Fibroblast of lung (primary cell): Measurements from ENCODE around the gene AP1S3. TPM values are rescaled to one million over a fixed set of nuclear protein-coding genes. Genes with fewer than 3 reads are reported as not detected.

ENCODE experiments used
- DNase-seq, 2 donors: peaks; one replicate each; pipeline versions ENCODE4 v3.0.0 to v3.0.0-alpha.2; 2010; ENCODE audit warnings: low read depth in 2 of 2
- H2AFZ ChIP-seq: 2 replicates; pipeline ENCODE4 v1.5.1; 2012; ENCODE audit warnings: low read length, control low read depth, inconsistent platforms
- H3K27ac ChIP-seq: 2 replicates; pipeline ENCODE4 v1.5.1; 2011; ENCODE audit warnings: low read length, control low read depth; ENCODE audit not compliant: insufficient read depth
- H3K27me3 ChIP-seq: 2 replicates; pipeline ENCODE4 v1.5.1; 2011; ENCODE audit warnings: mild to moderate bottlenecking, low read length; ENCODE audit not compliant: control insufficient read depth, insufficient read depth
- H3K36me3 ChIP-seq: 2 replicates; pipeline ENCODE4 v1.5.1; 2011; ENCODE audit warnings: low read length; ENCODE audit not compliant: control insufficient read depth, insufficient read depth
- H3K4me1 ChIP-seq: 2 replicates; pipeline ENCODE4 v1.5.1; 2011; ENCODE audit warnings: low read length; ENCODE audit not compliant: control insufficient read depth, insufficient read depth; ENCODE audit errors: extremely low read depth
- H3K4me2 ChIP-seq: 2 replicates; pipeline ENCODE4 v1.5.1; 2011; ENCODE audit warnings: low read length, control low read depth; ENCODE audit not compliant: insufficient read depth; ENCODE audit errors: extremely low read depth
- H3K4me3 ChIP-seq, 4 experiments: fragments of 200-600 bp in 1 of 4; sonication (generic) in 1 of 4; replicated peaks in 1 of 4; 2 replicates each; pipeline ENCODE4 v1.5.1; 2011 to 2016; ENCODE audit warnings: low read length in 4 of 4, low read depth in 3 of 4, mild to moderate bottlenecking in 3 of 4, control low read depth in 2 of 4, inconsistent platforms in 1 of 4, mixed read lengths in 1 of 4; ENCODE audit not compliant: insufficient read depth in 1 of 4; ENCODE audit errors: control extremely low read depth in 1 of 4
- H3K79me2 ChIP-seq: 2 replicates; pipeline ENCODE4 v1.5.1; 2012; ENCODE audit warnings: mild to moderate bottlenecking, low read length, inconsistent platforms; ENCODE audit not compliant: control insufficient read depth, insufficient read depth
- H3K9ac ChIP-seq: 2 replicates; pipeline ENCODE4 v1.5.1; 2011; ENCODE audit warnings: mild to moderate bottlenecking, low read length, control low read depth; ENCODE audit not compliant: insufficient read depth
- H3K9me3 ChIP-seq: 2 replicates; pipeline ENCODE4 v1.5.1; 2012; ENCODE audit warnings: low read depth, low read length; ENCODE audit not compliant: control insufficient read depth, insufficient read depth
- H4K20me1 ChIP-seq: 2 replicates; pipeline ENCODE4 v1.5.1; 2011; ENCODE audit warnings: low read length; ENCODE audit not compliant: control insufficient read depth, insufficient read depth; ENCODE audit errors: extremely low read depth
- CTCF ChIP-seq, 2 donors: IDR thresholded peaks in 1 of 2; conservative IDR thresholded peaks in 1 of 2; 1 replicate in 1 of 2; 2 replicates in 1 of 2; pipeline ENCODE4 v1.5.1; 2011 to 2012; ENCODE audit warnings: low read length in 2 of 2, control low read depth in 1 of 2, inconsistent platforms in 1 of 2, low read depth in 1 of 2, mild to moderate bottlenecking in 1 of 2
- EZH2 ChIP-seq: IDR thresholded peaks from 2 replicates; pipeline ENCODE4 v1.5.1; 2012; ENCODE audit warnings: low read length, control low read depth, mild to moderate bottlenecking; ENCODE audit errors: missing control alignments
- polyA plus RNA-seq, 2 donors: library from polyadenylated mRNA; depleted of rRNA in 1 of 2; stranded (reverse) in 1 of 2; unstranded in 1 of 2; fragments of >200 nt; gene quantifications; 2 replicates each; pipeline ENCODE4 v1.2.1, GENCODE V29; 2011 to 2012; ENCODE audit warnings: missing spikeins in 1 of 2
- total RNA-seq: library from RNA; depleted of rRNA; stranded (reverse); fragments of >200 nt; gene quantifications from 2 replicates; pipeline ENCODE4 v1.2.1, GENCODE V29; 2014

The AP1S3 gene
- total and polyA plus RNA-seq, 2 donors (not counting 1 experiment from before 2014, with no cell fraction given): 2.9 to 3.3 TPM

GRCh38 chr2:223723954-223724411 is 113.4 kb downstream of the AP1S3 start:
- no peak overlapping the region for H3K4me2 ChIP-seq
- no peak overlapping the region for H3K27ac ChIP-seq
- peaks cover 14% of the 10 kb centered on the region for H3K4me1 ChIP-seq

GRCh38 chr2:223722226-223722625 is 115.2 kb downstream of the AP1S3 start:
- Histone ChIP-seq H2AFZ (no peak overlapping the region), H3K4me2 (no peak overlapping the region), H3K36me3 (no peaks in the 10 kb centered on the region), H3K27ac (no peak overlapping the region), H4K20me1 (no peaks in the 10 kb centered on the region), H3K4me1 (peaks cover 13% of the 10 kb centered on the region), H3K27me3 (no peaks in the 10 kb centered on the region), H3K4me3 (no peak overlapping the region), H3K79me2 (no peaks in the 10 kb centered on the region), H3K9me3 (no peaks in the 10 kb centered on the region), H3K9ac (no peak overlapping the region)
- no peak for DNase-seq
- no peak for TF ChIP-seq EZH2
- no peak for TF ChIP-seq CTCF (conservative IDR thresholded peaks at IDR 0.05 in 1 of 2, IDR thresholded peaks at IDR 0.05 in 1 of 2; ENCODE audit: low read depth in 1 of 2, low read length in 2 of 2)

More at GRCh38 chr2:223723954-223724411, 113.4 kb downstream of the AP1S3 start:
- no peaks in the 10 kb centered on the region for H3K27me3 ChIP-seq
- DNase-seq: no peak
- H3K36me3 ChIP-seq: no peaks in the 10 kb centered on the region
- no peak overlapping the region for H3K4me3 ChIP-seq
- no peaks in the 10 kb centered on the region for H3K79me2 ChIP-seq
- H4K20me1 ChIP-seq: no peaks in the 10 kb centered on the region
- no peak overlapping the region for H2AFZ ChIP-seq
- TF ChIP-seq CTCF (conservative IDR thresholded peaks at IDR 0.05 in 1 of 2, IDR thresholded peaks at IDR 0.05 in 1 of 2; ENCODE audit: low read depth in 1 of 2, low read length in 2 of 2) (no peak), EZH2 (no peak)
- no peak overlapping the region for H3K9ac ChIP-seq
- no peaks in the 10 kb centered on the region for H3K9me3 ChIP-seq

- Histone ChIP-seq H3K4me1 (peaks cover 13% of the 10 kb centered on the region), H3K36me3 (no peaks in the 10 kb centered on the region), H3K27ac (no peak overlapping the region), H2AFZ (no peak overlapping the region), H3K4me2 (no peak overlapping the region), H4K20me1 (no peaks in the 10 kb centered on the region), H3K4me3 (no peak overlapping the region), H3K9me3 (no peaks in the 10 kb centered on the region), H3K27me3 (no peaks in the 10 kb centered on the region), H3K9ac (no peak overlapping the region), H3K79me2 (no peaks in the 10 kb centered on the region)
- TF ChIP-seq EZH2: no peak
- TF ChIP-seq CTCF (conservative IDR thresholded peaks at IDR 0.05 in 1 of 2, IDR thresholded peaks at IDR 0.05 in 1 of 2; ENCODE audit: low read depth in 1 of 2, low read length in 2 of 2): no peak
- no peak for DNase-seq
These were observed 115.6 kb downstream of the AP1S3 start for GRCh38 chr2:223721746-223722145.
